ENCODE results near the gene EDNRA.

DNA sequence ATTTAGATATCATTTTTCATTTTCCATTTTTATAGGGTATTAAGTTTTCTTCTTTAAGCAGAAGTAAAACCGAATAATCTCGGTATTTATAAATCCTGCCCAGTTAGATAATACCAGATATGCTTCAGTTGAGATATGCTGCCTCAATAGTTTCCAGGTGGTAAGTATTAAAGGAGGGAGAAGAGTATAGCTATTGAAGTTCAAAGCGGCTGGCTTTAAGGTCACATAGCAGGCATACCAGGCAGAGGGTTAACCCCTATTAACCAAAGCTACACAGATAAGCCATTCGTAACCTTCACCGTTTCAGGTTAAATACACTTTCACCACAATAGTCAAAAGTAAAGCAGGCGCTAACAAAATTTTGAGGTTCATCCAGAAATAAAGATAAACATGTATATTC lies 54.2 kb downstream of the EDNRA start:
- TF ChIP-seq, protein P1, sequence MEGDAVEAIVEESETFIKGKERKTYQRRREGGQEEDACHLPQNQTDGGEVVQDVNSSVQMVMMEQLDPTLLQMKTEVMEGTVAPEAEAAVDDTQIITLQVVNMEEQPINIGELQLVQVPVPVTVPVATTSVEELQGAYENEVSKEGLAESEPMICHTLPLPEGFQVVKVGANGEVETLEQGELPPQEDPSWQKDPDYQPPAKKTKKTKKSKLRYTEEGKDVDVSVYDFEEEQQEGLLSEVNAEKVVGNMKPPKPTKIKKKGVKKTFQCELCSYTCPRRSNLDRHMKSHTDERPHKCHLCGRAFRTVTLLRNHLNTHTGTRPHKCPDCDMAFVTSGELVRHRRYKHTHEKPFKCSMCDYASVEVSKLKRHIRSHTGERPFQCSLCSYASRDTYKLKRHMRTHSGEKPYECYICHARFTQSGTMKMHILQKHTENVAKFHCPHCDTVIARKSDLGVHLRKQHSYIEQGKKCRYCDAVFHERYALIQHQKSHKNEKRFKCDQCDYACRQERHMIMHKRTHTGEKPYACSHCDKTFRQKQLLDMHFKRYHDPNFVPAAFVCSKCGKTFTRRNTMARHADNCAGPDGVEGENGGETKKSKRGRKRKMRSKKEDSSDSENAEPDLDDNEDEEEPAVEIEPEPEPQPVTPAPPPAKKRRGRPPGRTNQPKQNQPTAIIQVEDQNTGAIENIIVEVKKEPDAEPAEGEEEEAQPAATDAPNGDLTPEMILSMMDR (IDR thresholded peaks at IDR 0.05): no peak
- TF ChIP-seq POLR2A (IDR thresholded peaks at IDR 0.05) (no peak), POLR2AphosphoS5 (IDR thresholded peaks at IDR 0.05) (no peak)

Data from breast epithelium (tissue), 3 donors.